ENCODE data around the gene UNC80. TPM values are rescaled to one million over a fixed set of nuclear protein-coding genes. Genes with fewer than 3 reads are reported as not detected.

The UNC80 gene
- total and polyA plus RNA-seq, 2 of the 4 experiments (the other 2 are of a cell fraction): not detected

DNA sequence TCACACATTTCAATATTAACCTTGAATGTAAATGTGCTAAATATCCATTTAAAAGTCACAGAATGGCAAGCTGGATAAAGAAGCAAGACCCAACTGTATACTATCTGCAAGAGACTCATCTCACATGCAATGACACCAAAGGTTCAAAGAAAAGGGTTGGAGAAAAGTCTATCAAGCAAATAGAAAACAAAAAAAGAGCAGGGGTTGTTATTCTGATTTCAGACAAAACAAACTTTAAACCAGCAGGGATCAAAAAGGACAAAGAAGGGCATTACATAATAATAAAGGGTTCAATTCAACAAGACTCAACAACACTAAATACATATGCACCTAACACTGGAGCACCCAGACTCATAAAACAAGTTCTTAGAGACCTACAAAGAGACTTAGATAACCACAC, 14.5 kb upstream of the UNC80 start:
- no peak overlapping the region for H2AFZ ChIP-seq (replicated peaks; ENCODE audit: low read length, poor library complexity)
- H2BK15ac ChIP-seq (ENCODE audit: low read depth, low read length): no peak overlapping the region
- no peaks in the 10 kb centered on the region for H3K27me3 ChIP-seq (ENCODE audit: control insufficient read depth, insufficient read depth, low read length)
- H3K9ac ChIP-seq (ENCODE audit: low read depth, low read length): no peak overlapping the region
- no peak overlapping the region for H3K56ac ChIP-seq (ENCODE audit: extremely low read depth, insufficient read depth, low read length)
- no peak overlapping the region for H2BK20ac ChIP-seq (ENCODE audit: low read depth, low read length)
- H3K9me1 ChIP-seq (ENCODE audit: insufficient read depth, low read length): no peaks in the 10 kb centered on the region
- in situ Hi-C loops (cut with MboI; ENCODE audit: low sequenced_read_pairs) (no loop called here), intact Hi-C loops (cut with micrococcal nuclease) (no loop called here), dilution Hi-C loops (cut with HindIII; ENCODE audit: low sequenced_read_pairs, unreplicated experiment) (no loop called here)
- no peak overlapping the region for H3K4me2 ChIP-seq (ENCODE audit: low read depth, low read length)
- no peak overlapping the region for H2AK5ac ChIP-seq (ENCODE audit: low read depth, low read length)
- H4K8ac ChIP-seq (ENCODE audit: low read depth in 2 of 2, low read length in 2 of 2): no peak overlapping the region
- no peak overlapping the region for H3K4ac ChIP-seq (ENCODE audit: low read depth, low read length)
- H4K5ac ChIP-seq (ENCODE audit: low read depth, low read length): no peak overlapping the region
- H3K4me1 ChIP-seq (ENCODE audit: control insufficient read depth, insufficient read depth, low read length): no peaks in the 10 kb centered on the region
- DNase-seq (no peak), ATAC-seq (ENCODE audit: low read depth) (no peak)
- BruUV-seq (replicated peaks): no TSS peak
- ChIA-PET POLR2A (ENCODE audit: unreplicated experiment) (no interaction called here), CTCF (no interaction called here)
- no peak overlapping the region for H3K23ac ChIP-seq (ENCODE audit: low read depth, low read length)
- no peaks in the 10 kb centered on the region for H3K79me1 ChIP-seq (ENCODE audit: low read depth in 1 of 2, low read length in 2 of 2)
- no peak overlapping the region for H3K27ac ChIP-seq (ENCODE audit: insufficient read depth, low read length)
- TF ChIP-seq POLR2A (IDR thresholded peaks at IDR 0.05; ENCODE audit: low read depth, low read length): no peak
- no peak for TF ChIP-seq RAD21 (IDR thresholded peaks at IDR 0.05; ENCODE audit: low read length)
- TF ChIP-seq BHLHE40 (IDR thresholded peaks at IDR 0.05; ENCODE audit: low read depth, low read length): no peak
- no peak overlapping the region for H4K91ac ChIP-seq (ENCODE audit: insufficient read depth, low read depth, low read length)
- no peak overlapping the region for H2BK5ac ChIP-seq (ENCODE audit: low read depth, low read length, poor library complexity, severe bottlenecking)
- peaks cover 5% of the 10 kb centered on the region; the same call in 1 of the 2 replicates for H3K9me3 ChIP-seq (ENCODE audit: control insufficient read depth, insufficient read depth, low read length)
- no peak overlapping the region for H3K4me3 ChIP-seq (ENCODE audit: insufficient read depth, low read depth, low read length)
- H2AK9ac ChIP-seq (replicated peaks; ENCODE audit: low read depth, low read length, poor library complexity): no peak overlapping the region
- H2BK120ac ChIP-seq (ENCODE audit: low read depth, low read length): no peak overlapping the region
- no peaks in the 10 kb centered on the region for H3K36me3 ChIP-seq (ENCODE audit: control insufficient read depth, insufficient read depth, low read length)
- no peak overlapping the region for H3K14ac ChIP-seq (replicated peaks; ENCODE audit: low read depth, low read length)
- H4K20me1 ChIP-seq (ENCODE audit: insufficient read depth, low read length): no peaks in the 10 kb centered on the region
- no peak overlapping the region for H3K18ac ChIP-seq (ENCODE audit: low read depth, low read length)

Data from IMR-90 (cell line).